K562 (cell line): ENCODE measurements around the gene CAMSAP3.

Source experiments
- ATF7 ChIP-seq: fragments of 450-650 bp; IDR thresholded peaks from 2 replicates; pipeline ENCODE4 v1.7.1; 2014; ENCODE audit warnings: mild to moderate bottlenecking, moderate library complexity
- CTCF ChIP-seq, 3 experiments: IDR thresholded peaks in 2 of 3; conservative IDR thresholded peaks in 1 of 3; 2 replicates each; pipeline ENCODE4 v1.5.1; 2011 to 2012; ENCODE audit warnings: low read length in 3 of 3, mild to moderate bottlenecking in 3 of 3, control low read depth in 2 of 3, improper control_type of control experiment in 1 of 3, inconsistent platforms in 1 of 3, low read depth in 1 of 3, mixed read lengths in 1 of 3, moderate library complexity in 1 of 3; ENCODE audit not compliant: insufficient read depth in 2 of 3
- E2F4 ChIP-seq: sonication (generic); formaldehyde crosslinking; IDR thresholded peaks from 2 replicates; pipeline ENCODE4 v1.8.0; 2022; ENCODE audit warnings: mild to moderate bottlenecking, low read depth, missing genetic modification reagents
- POLR2A ChIP-seq: fragments of 450-650 bp; conservative IDR thresholded peaks from 2 replicates; pipeline ENCODE4 v1.6.1; 2016
- POLR2AphosphoS2 ChIP-seq: IDR thresholded peaks from 2 replicates; pipeline ENCODE4 v1.6.1; 2012; ENCODE audit warnings: low read length, improper control_type of control experiment
- RNF2 ChIP-seq: sonication (generic); IDR thresholded peaks from 2 replicates; pipeline ENCODE4 v1.6.1; 2016
- SIN3A ChIP-seq, 2 experiments: fragments of 150-350 bp in 1 of 2; IDR thresholded peaks; 2 replicates each; pipeline ENCODE4 v1.6.1; 2011 to 2016; ENCODE audit warnings: borderline replicate concordance in 2 of 2, low read depth in 2 of 2, low read length in 2 of 2, mild to moderate bottlenecking in 2 of 2, moderate library complexity in 2 of 2; ENCODE audit not compliant: control insufficient read depth in 1 of 2
- TCF15 ChIP-seq: fragments of 250-450 bp; sonication (Bioruptor Pico); IDR thresholded peaks from 2 replicates; pipeline ENCODE4 v1.8.0; 2022; ENCODE audit warnings: moderate library complexity, mild to moderate bottlenecking, inconsistent platforms
- ZBTB7A ChIP-seq: IDR thresholded peaks from 2 replicates; pipeline ENCODE4 v1.6.1; 2011; ENCODE audit warnings: low read depth, mild to moderate bottlenecking, low read length, moderate library complexity, borderline replicate concordance; ENCODE audit not compliant: control insufficient read depth

GRCh38 chr19:7602935-7603497, 7.4 kb downstream of the CAMSAP3 start:
- TF ChIP-seq CTCF (IDR thresholded peaks at IDR 0.05 in 2 of 3, conservative IDR thresholded peaks at IDR 0.05 in 1 of 3; ENCODE audit: insufficient read depth in 2 of 3, low read depth in 1 of 3, low read length in 3 of 3), result no peak
- no peak for TF ChIP-seq ZBTB7A
- no peak for TF ChIP-seq SIN3A (IDR thresholded peaks at IDR 0.05; ENCODE audit: borderline replicate concordance in 2 of 2, control insufficient read depth in 1 of 2, low read depth in 2 of 2, low read length in 2 of 2)
- no peak for TF ChIP-seq TCF15 (CRISPR knock-in tag)
- TF ChIP-seq RNF2, result no peak
- TF ChIP-seq E2F4 (CRISPR knock-in tag), result no peak
- TF ChIP-seq POLR2AphosphoS2, result no peak
- TF ChIP-seq ATF7, result no peak
- TF ChIP-seq POLR2A, result no peak
